Smooth muscle cell (in vitro differentiated cells): ENCODE results near the gene CCDC117. TPM values are rescaled to one million over a fixed set of nuclear protein-coding genes. Genes with fewer than 3 reads are reported as not detected.
"Not testable (repeated sequence)": the region's sequence is repeated elsewhere in the genome, so short reads cannot be mapped to it uniquely, and the experiment has no call there.

Experiments used
- DNase-seq: peaks from one replicate; lab custom pipeline; 2025; ENCODE audit not compliant: unreplicated experiment; lab: John Stamatoyannopoulos, UW
- H2AFZ ChIP-seq: fragments of 200-600 bp; sonication (generic); 2 replicates; pipeline ENCODE4 v1.6.0; 2016; ENCODE audit warnings: antibody characterized with exemption, low read depth, mild to moderate bottlenecking
- H3F3A ChIP-seq: fragments of 200-600 bp; sonication (generic); 2 replicates; pipeline ENCODE4 v1.6.0; 2017; ENCODE audit warnings: antibody characterized with exemption, low read depth
- H3K27ac ChIP-seq: fragments of 200-600 bp; sonication (generic); 2 replicates; pipeline ENCODE4 v1.5.1; 2016; ENCODE audit warnings: low read depth, mild to moderate bottlenecking
- H3K27me3 ChIP-seq: fragments of 200-600 bp; sonication (generic); 2 replicates; pipeline ENCODE4 v1.6.1; 2016; ENCODE audit warnings: low read depth, mild to moderate bottlenecking
- H3K36me3 ChIP-seq: fragments of 200-600 bp; sonication (generic); 2 replicates; pipeline ENCODE4 v1.5.1; 2016; ENCODE audit warnings: low read depth
- H3K4me1 ChIP-seq: fragments of 200-600 bp; sonication (generic); 2 replicates; pipeline ENCODE4 v1.5.1; 2016; ENCODE audit warnings: low read depth
- H3K4me2 ChIP-seq: fragments of 200-600 bp; sonication (generic); 2 replicates; pipeline ENCODE4 v1.6.0; 2016; ENCODE audit warnings: mild to moderate bottlenecking
- H3K4me3 ChIP-seq: fragments of 200-600 bp; sonication (generic); 2 replicates; pipeline ENCODE4 v1.5.1; 2016; ENCODE audit warnings: mild to moderate bottlenecking
- H3K79me2 ChIP-seq: fragments of 200-600 bp; sonication (generic); 2 replicates; pipeline ENCODE4 v1.6.0; 2016; ENCODE audit warnings: low read depth, mild to moderate bottlenecking
- H3K9ac ChIP-seq: fragments of 200-600 bp; sonication (generic); 2 replicates; pipeline ENCODE4 v1.6.0; 2016; ENCODE audit warnings: low read depth
- H3K9me3 ChIP-seq: fragments of 200-600 bp; sonication (generic); replicated peaks from 2 replicates; pipeline ENCODE4 v1.5.1; 2016; ENCODE audit warnings: low read depth
- H4K20me1 ChIP-seq: fragments of 200-600 bp; sonication (generic); 2 replicates; pipeline ENCODE4 v1.6.0; 2016; ENCODE audit warnings: low read depth
- CTCF ChIP-seq: fragments of 200-600 bp; sonication (generic); IDR thresholded peaks from 2 replicates; pipeline ENCODE4 v1.5.1; 2017; ENCODE audit warnings: borderline replicate concordance, mild to moderate bottlenecking, antibody characterized with exemption; ENCODE audit not compliant: insufficient read depth, poor library complexity, severe bottlenecking
- whole genome bisulfite sequencing: methylation state at CpG from one replicate; pipeline ENCODE4 v1.1.7; 2016; ENCODE audit warnings: low lambda C conversion rate; 5-methylcytosine and 5-hydroxymethylcytosine counted together
- polyA plus RNA-seq: library from polyadenylated mRNA; unstranded; fragments of >200 nt; fragmentation: Nextera tagmentation; extraction: Ambion mirVana; gene quantifications from 2 replicates; pipeline ENCODE4 v1.2.1, GENCODE V29; 2016
- total RNA-seq: library from RNA; depleted of rRNA; stranded (reverse); fragments of >200 nt; gene quantifications from 2 replicates; pipeline ENCODE4 v1.2.3, GENCODE V29; 2014

The CCDC117 gene
- total and polyA plus RNA-seq, 2 experiments from 2014 or later = 17.3 to 30.8 TPM

GRCh38 chr22:28761449-28761755 is 11.1 kb upstream of the CCDC117 start:
- TF ChIP-seq CTCF = no peak
- DNase-seq = no peak
- H3K4me2 ChIP-seq = no peak overlapping the region
- H3F3A ChIP-seq = no peaks in the 10 kb centered on the region
- H3K27ac ChIP-seq = no peak overlapping the region
- H3K9me3 ChIP-seq = no peaks in the 10 kb centered on the region
- H3K9ac ChIP-seq = no peak overlapping the region
- 98% methylated on average over 10 of the region's 10 CpGs for WGBS
- H3K79me2 ChIP-seq = no peaks in the 10 kb centered on the region
- peaks cover 9% of the 10 kb centered on the region for H3K4me1 ChIP-seq
- H3K4me3 ChIP-seq = no peak overlapping the region
- H2AFZ ChIP-seq = no peak overlapping the region
- H4K20me1 ChIP-seq = no peaks in the 10 kb centered on the region
- no peaks in the 10 kb centered on the region for H3K36me3 ChIP-seq
- H3K27me3 ChIP-seq = no peaks in the 10 kb centered on the region

- not testable (repeated sequence) for H3K9ac ChIP-seq, H4K20me1 ChIP-seq, H3K4me1 ChIP-seq, H3K27me3 ChIP-seq, H3K9me3 ChIP-seq, H3K4me3 ChIP-seq, H3K27ac ChIP-seq, H3K4me2 ChIP-seq, H3K79me2 ChIP-seq, H2AFZ ChIP-seq, H3F3A ChIP-seq, DNase-seq, H3K36me3 ChIP-seq
- WGBS = 99% methylated on average over 4 of the region's 4 CpGs
Measured at GRCh38 chr22:28762000-28762399, 10.5 kb upstream of the CCDC117 start.

GRCh38 chr22:28766628-28767027 is 5.9 kb upstream of the CCDC117 start:
- no peaks in the 10 kb centered on the region for H4K20me1 ChIP-seq
- no peaks in the 10 kb centered on the region for H3F3A ChIP-seq
- H3K36me3 ChIP-seq = no peaks in the 10 kb centered on the region
- no peaks in the 10 kb centered on the region for H3K9me3 ChIP-seq
- WGBS = 94% methylated on average over 3 of the region's 3 CpGs
- no peaks in the 10 kb centered on the region for H3K4me1 ChIP-seq
- H3K79me2 ChIP-seq = no peaks in the 10 kb centered on the region
- no peak for TF ChIP-seq CTCF
- no peak overlapping the region for H3K4me3 ChIP-seq
- no peak overlapping the region for H2AFZ ChIP-seq
- no peak overlapping the region for H3K27ac ChIP-seq
- no peak for DNase-seq
- H3K4me2 ChIP-seq = no peak overlapping the region
- no peaks in the 10 kb centered on the region for H3K27me3 ChIP-seq
- no peak overlapping the region for H3K9ac ChIP-seq

GRCh38 chr22:28768701-28769393 is 3.6 kb upstream of the CCDC117 start:
- Histone ChIP-seq H4K20me1 (peaks cover 2% of the 10 kb centered on the region), H3F3A (no peaks in the 10 kb centered on the region), H2AFZ (no peak overlapping the region), H3K27me3 (no peaks in the 10 kb centered on the region), H3K9me3 (no peaks in the 10 kb centered on the region), H3K27ac (no peak overlapping the region), H3K4me1 (no peaks in the 10 kb centered on the region), H3K36me3 (no peaks in the 10 kb centered on the region), H3K9ac (no peak overlapping the region), H3K4me3 (no peak overlapping the region), H3K4me2 (no peak overlapping the region), H3K79me2 (peaks cover 3% of the 10 kb centered on the region)
- 93% methylated on average over 6 of the region's 6 CpGs for WGBS
- TF ChIP-seq CTCF = no peak
- DNase-seq = no peak
